Mesenchymal stem cell (in vitro differentiated cells and primary cell): ENCODE data around the gene FAM47C. TPM values are rescaled to one million over a fixed set of nuclear protein-coding genes. Genes with fewer than 3 reads are reported as not detected.
"Not testable (repeated sequence)": the region's sequence is repeated elsewhere in the genome, so short reads cannot be mapped to it uniquely, and the experiment has no call there.

Experiments used
- DNase-seq: peaks from one replicate; pipeline ENCODE4 v3.0.0-alpha.2; 2013
- H2AFZ ChIP-seq: one replicate; pipeline ENCODE4 v1.6.1; 2013; ENCODE audit warnings: low read depth, mild to moderate bottlenecking, control low read depth, inconsistent platforms, low read length, moderate library complexity
- H2AK5ac ChIP-seq: 2 replicates; pipeline ENCODE4 v1.6.1; 2013; ENCODE audit warnings: low read length, moderate library complexity, mild to moderate bottlenecking, inconsistent platforms; ENCODE audit not compliant: severe bottlenecking
- H2BK120ac ChIP-seq: one replicate; pipeline ENCODE4 v1.6.1; 2013; ENCODE audit warnings: low read depth, mild to moderate bottlenecking, inconsistent platforms, low read length, moderate library complexity
- H2BK12ac ChIP-seq, 2 experiments: one replicate each; pipeline ENCODE4 v1.6.1; 2013; ENCODE audit warnings: inconsistent platforms in 2 of 2, low read length in 2 of 2, mild to moderate bottlenecking in 2 of 2, moderate library complexity in 2 of 2, control low read depth in 1 of 2
- H2BK15ac ChIP-seq: one replicate; pipeline ENCODE4 v1.6.1; 2013; ENCODE audit warnings: mild to moderate bottlenecking, low read depth, inconsistent platforms; ENCODE audit not compliant: poor library complexity, severe bottlenecking
- H2BK5ac ChIP-seq: 2 replicates; pipeline ENCODE4 v1.6.1; 2013; ENCODE audit warnings: low read depth, mild to moderate bottlenecking, low read length, control low read depth, inconsistent platforms; ENCODE audit not compliant: poor library complexity, severe bottlenecking
- H3K14ac ChIP-seq, 2 experiments: one replicate each; pipeline ENCODE4 v1.6.1; 2013; ENCODE audit warnings: inconsistent platforms in 2 of 2, low read length in 2 of 2, control low read depth in 1 of 2, mild to moderate bottlenecking in 1 of 2, moderate library complexity in 1 of 2
- H3K18ac ChIP-seq, 2 experiments: one replicate each; pipeline ENCODE4 v1.6.1; 2013; ENCODE audit warnings: inconsistent platforms in 2 of 2, low read length in 2 of 2, control low read depth in 1 of 2, low read depth in 1 of 2, mild to moderate bottlenecking in 1 of 2
- H3K23ac ChIP-seq, 2 experiments: one replicate each; pipeline ENCODE4 v1.6.1; 2013; ENCODE audit warnings: inconsistent platforms in 2 of 2, low read length in 2 of 2, mild to moderate bottlenecking in 2 of 2, moderate library complexity in 2 of 2, control low read depth in 1 of 2
- H3K27ac ChIP-seq: 2 replicates; pipeline ENCODE4 v1.5.1; 2013; ENCODE audit warnings: mild to moderate bottlenecking, moderate library complexity, low read length, control low read depth, inconsistent platforms; ENCODE audit not compliant: poor library complexity, severe bottlenecking
- H3K27me3 ChIP-seq, 2 experiments: 2 replicates each; pipeline versions ENCODE4 v1.6.1 to v1.7.0; 2013; ENCODE audit warnings: low read length in 2 of 2, mild to moderate bottlenecking in 2 of 2, moderate library complexity in 2 of 2, control low read depth in 1 of 2, inconsistent platforms in 1 of 2; ENCODE audit not compliant: control insufficient read depth in 1 of 2, insufficient read depth in 1 of 2
- H3K36me3 ChIP-seq, 2 experiments: 2 replicates each; pipeline versions ENCODE4 v1.6.1 to v1.7.0; 2013; ENCODE audit warnings: low read length in 2 of 2, control low read depth in 1 of 2, inconsistent platforms in 1 of 2, low read depth in 1 of 2, mild to moderate bottlenecking in 1 of 2; ENCODE audit not compliant: insufficient read depth in 2 of 2, control insufficient read depth in 1 of 2
- H3K4ac ChIP-seq, 2 experiments: one replicate each; pipeline ENCODE4 v1.6.1; 2013; ENCODE audit warnings: inconsistent platforms in 2 of 2, low read length in 2 of 2, mild to moderate bottlenecking in 2 of 2, moderate library complexity in 2 of 2, control low read depth in 1 of 2, low read depth in 1 of 2
- H3K4me1 ChIP-seq: 2 replicates; pipeline ENCODE4 v1.6.1; 2013; ENCODE audit warnings: low read depth, low read length, control low read depth; ENCODE audit not compliant: control insufficient read depth, insufficient read depth
- H3K4me2 ChIP-seq: 2 replicates; pipeline ENCODE4 v1.6.1; 2013; ENCODE audit warnings: low read length, mild to moderate bottlenecking, inconsistent platforms; ENCODE audit not compliant: poor library complexity, severe bottlenecking
- H3K4me3 ChIP-seq, 2 experiments: 2 replicates each; pipeline versions ENCODE4 v1.5.1 to v1.7.0; 2013; ENCODE audit warnings: low read length in 2 of 2, mild to moderate bottlenecking in 2 of 2, control low read depth in 1 of 2, low read depth in 1 of 2; ENCODE audit not compliant: insufficient read depth in 1 of 2
- H3K79me1 ChIP-seq: replicated peaks from 2 replicates; pipeline ENCODE4 v1.6.1; 2013; ENCODE audit warnings: mild to moderate bottlenecking, control low read depth, low read length, inconsistent platforms; ENCODE audit not compliant: poor library complexity, severe bottlenecking
- H3K9ac ChIP-seq: 2 replicates; pipeline ENCODE4 v1.7.0; 2013; ENCODE audit warnings: mild to moderate bottlenecking, low read length, moderate library complexity
- H3K9me3 ChIP-seq: 2 replicates; pipeline ENCODE4 v1.7.0; 2013; ENCODE audit warnings: mild to moderate bottlenecking, low read length; ENCODE audit not compliant: control insufficient read depth
- H4K8ac ChIP-seq: one replicate; pipeline ENCODE4 v1.6.1; 2013; ENCODE audit warnings: inconsistent platforms, mild to moderate bottlenecking, low read length, moderate library complexity
- H4K91ac ChIP-seq: one replicate; pipeline ENCODE4 v1.6.1; 2013; ENCODE audit warnings: mild to moderate bottlenecking, low read length, inconsistent platforms
- WGBS: methylation state at CpG from one replicate; pipeline ENCODE4 v1.1.7; 2013; ENCODE audit warnings: mixed read lengths; 5-methylcytosine and 5-hydroxymethylcytosine counted together
- polyA plus RNA-seq, 2 experiments: library from polyadenylated mRNA; stranded (reverse); fragments of 200-250 nt; gene quantifications; one replicate each; pipeline ENCODE4 v1.2.3, GENCODE V29; 2013

Gene FAM47C
- not detected for polyA plus RNA-seq (2013, experiment 1 of 2)
- not detected for polyA plus RNA-seq (2013, experiment 2 of 2)

DNA sequence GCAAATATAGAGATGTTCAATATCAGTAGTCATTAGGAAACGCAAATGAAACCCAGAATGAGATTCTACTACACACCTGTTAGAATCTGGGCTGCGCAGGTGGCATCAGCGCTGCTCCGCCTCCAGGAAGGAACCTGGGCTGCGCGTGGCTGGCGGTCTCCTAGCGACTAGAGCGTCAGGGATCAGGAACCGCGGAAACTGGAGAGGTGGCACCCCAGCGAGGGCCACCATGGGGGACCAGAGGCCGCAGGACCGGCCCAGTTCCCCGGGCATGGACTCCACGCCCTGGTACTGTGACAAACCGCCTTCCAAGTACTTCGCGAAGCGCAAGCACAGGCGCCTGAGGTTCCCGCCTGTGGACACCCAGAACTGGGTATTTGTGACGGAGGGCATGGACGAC is at the start of gene FAM47C:
Gene FAM47C (plus strand): TSS at position 185 of the 400 bp plus-strand sequence. CDS start 45 bp downstream, at position 230.
- not testable (repeated sequence) for DNase-seq, H3K27me3 ChIP-seq, H3K4me1 ChIP-seq, H3K23ac ChIP-seq, H2AFZ ChIP-seq, H3K36me3 ChIP-seq, H4K8ac ChIP-seq, H3K9ac ChIP-seq, H3K4me3 ChIP-seq, H3K4me2 ChIP-seq, H2AK5ac ChIP-seq, H3K18ac ChIP-seq, H3K79me1 ChIP-seq, H3K14ac ChIP-seq, H2BK5ac ChIP-seq, H3K9me3 ChIP-seq, H2BK12ac ChIP-seq, H4K91ac ChIP-seq, H2BK15ac ChIP-seq, H3K27ac ChIP-seq, H3K4ac ChIP-seq, H2BK120ac ChIP-seq
- WGBS: 96% methylated on average over 24 of the region's 24 CpGs

DNA sequence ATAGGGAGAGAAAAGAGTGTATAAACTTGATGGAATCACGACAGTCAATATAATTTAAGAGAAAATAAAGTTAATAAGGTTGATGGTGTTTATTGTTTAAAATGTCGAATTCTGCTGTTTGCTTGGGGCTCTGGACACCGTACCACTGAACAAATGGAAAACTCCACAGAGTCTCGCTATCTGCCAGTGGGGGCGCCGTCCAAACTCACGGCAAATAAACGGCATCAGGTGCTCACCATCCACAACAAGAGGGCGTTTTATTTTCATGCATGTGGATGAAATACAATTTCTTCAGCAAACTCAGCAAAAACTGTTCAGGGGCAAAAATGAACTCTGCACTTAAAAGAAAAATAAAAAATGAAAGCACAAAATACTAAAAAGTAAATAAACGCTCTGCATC is 46.6 kb upstream of the FAM47C start:
- Histone ChIP-seq H2BK5ac (no peak overlapping the region), H2BK15ac (no peak overlapping the region), H4K91ac (no peak overlapping the region), H3K4me3 (no peak overlapping the region), H3K14ac (no peak overlapping the region), H3K79me1 (no peaks in the 10 kb centered on the region), H4K8ac (no peak overlapping the region), H3K36me3 (no peaks in the 10 kb centered on the region), H3K23ac (no peak overlapping the region), H3K4ac (no peak overlapping the region), H3K9me3 (no peaks in the 10 kb centered on the region), H3K9ac (no peak overlapping the region), H3K4me2 (no peak overlapping the region), H3K18ac (no peak overlapping the region), H2BK120ac (no peak overlapping the region), H2BK12ac (no peak overlapping the region), H3K4me1 (peaks cover 8% of the 10 kb centered on the region), H3K27ac (no peak overlapping the region), H2AK5ac (no peak overlapping the region), H2AFZ (no peak overlapping the region), H3K27me3 (peaks cover 0 to 13% of the 10 kb centered on the region in 2 experiments)
- no peak for DNase-seq
- WGBS: 59% methylated on average over 6 of the region's 10 CpGs

DNA sequence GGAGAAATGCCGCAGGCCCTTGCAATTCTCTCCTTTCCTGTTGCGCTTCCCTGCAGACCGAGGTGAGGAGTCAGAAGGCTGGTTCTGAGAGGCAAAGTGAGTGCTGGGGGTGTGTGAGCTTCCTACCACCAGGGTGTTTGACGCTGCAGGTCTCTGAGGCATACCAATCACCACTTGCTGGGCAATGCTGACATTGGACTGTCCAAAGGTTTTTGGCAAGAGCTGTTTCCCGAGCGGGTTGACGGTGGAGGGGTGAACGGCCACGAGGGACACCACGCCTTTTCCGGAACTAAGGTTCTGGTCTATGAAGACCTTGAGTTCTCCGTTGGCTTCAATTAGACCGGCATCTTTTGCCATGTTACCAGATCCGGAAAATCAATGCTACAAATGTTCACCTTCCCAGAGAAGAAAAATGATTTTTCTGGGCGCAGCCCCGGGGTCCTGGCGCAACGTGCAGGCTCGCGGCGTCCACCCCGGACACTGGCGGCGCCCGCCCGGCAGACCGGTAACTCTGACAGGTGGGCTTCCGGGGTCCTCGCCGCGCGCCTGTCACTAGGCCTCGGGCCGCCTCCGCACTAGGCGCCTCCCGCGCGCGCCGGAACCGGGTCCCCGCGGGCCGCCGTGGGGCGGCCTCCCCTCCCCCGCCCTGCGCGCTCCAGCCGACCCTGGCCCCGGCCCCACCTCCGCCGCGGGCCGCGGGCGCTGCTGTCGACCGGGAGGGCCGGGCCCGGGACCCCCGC is 44.9 kb upstream of the FAM47C start:
- Histone ChIP-seq H3K14ac (no peak overlapping the region), H2BK15ac (no peak overlapping the region), H2BK120ac (no peak overlapping the region), H3K79me1 (no peaks in the 10 kb centered on the region), H4K8ac (no peak overlapping the region), H3K9ac (no peak overlapping the region), H2AK5ac (no peak overlapping the region), H2BK12ac (no peak overlapping the region), H2BK5ac (no peak overlapping the region), H2AFZ (no peak overlapping the region), H4K91ac (no peak overlapping the region), H3K36me3 (no peaks in the 10 kb centered on the region), H3K27me3 (peaks cover 0 to 10% of the 10 kb centered on the region in 2 experiments), H3K9me3 (no peaks in the 10 kb centered on the region), H3K4ac (no peak overlapping the region), H3K27ac (no peak overlapping the region), H3K23ac (no peak overlapping the region), H3K18ac (no peak overlapping the region), H3K4me2 (peak overlapping the region; percentile 72), H3K4me1 (peaks cover 1% of the 10 kb centered on the region), H3K4me3 (peak overlapping the region in 1 of 2 experiments; percentile 58)
- DNase-seq: no peak
- 37% methylated on average over 6 of the region's 63 CpGs for WGBS

DNA sequence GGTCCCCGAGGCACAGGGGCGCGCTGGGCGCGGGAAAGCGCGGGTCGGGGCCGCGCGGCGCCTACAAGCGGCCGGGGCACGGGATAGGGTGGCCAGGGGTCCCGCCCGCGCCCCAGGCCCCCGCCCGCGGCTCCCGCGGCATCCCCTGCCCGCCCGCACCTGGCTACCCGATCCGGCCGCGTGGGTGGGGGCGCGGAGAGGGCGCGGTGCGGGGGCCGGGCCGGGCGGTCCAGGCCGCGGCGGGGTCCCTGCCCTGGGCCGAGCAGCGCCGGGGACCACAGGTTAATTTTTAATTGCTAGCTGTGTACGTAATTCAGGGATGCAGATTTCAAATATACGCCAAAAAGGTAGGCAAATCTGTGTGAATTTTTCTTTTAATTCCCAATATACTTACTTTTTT is 44.3 kb upstream of the FAM47C start:
- H3K18ac ChIP-seq: no peak overlapping the region
- H3K36me3 ChIP-seq: no peaks in the 10 kb centered on the region
- no peak overlapping the region for H3K9ac ChIP-seq
- no peak overlapping the region for H3K23ac ChIP-seq
- H3K4me3 ChIP-seq: peak overlapping the region in 1 of 2 experiments; percentile 58
- H2AFZ ChIP-seq: no peak overlapping the region
- no peak overlapping the region for H2BK15ac ChIP-seq
- H2AK5ac ChIP-seq: no peak overlapping the region
- no peak overlapping the region for H4K91ac ChIP-seq
- no peak overlapping the region for H2BK12ac ChIP-seq
- no peaks in the 10 kb centered on the region for H3K79me1 ChIP-seq
- H2BK120ac ChIP-seq: no peak overlapping the region
- peak overlapping the region; percentile 72 for H3K4me2 ChIP-seq
- no peak overlapping the region for H2BK5ac ChIP-seq
- no peak for DNase-seq
- H3K27ac ChIP-seq: no peak overlapping the region
- H4K8ac ChIP-seq: no peak overlapping the region
- peaks cover 0 to 4% of the 10 kb centered on the region in 2 experiments for H3K27me3 ChIP-seq
- no peaks in the 10 kb centered on the region for H3K4me1 ChIP-seq
- WGBS: no CpG with 5 or more reads among the region's 45 CpGs
- no peaks in the 10 kb centered on the region for H3K9me3 ChIP-seq
- H3K14ac ChIP-seq: no peak overlapping the region
- H3K4ac ChIP-seq: no peak overlapping the region
